Nephron (organoid): ENCODE data around the gene DNPH1.

ENCODE experiments used
- H3K27ac Mint-ChIP-seq, 3 experiments: 2 replicates each; pipeline ENCODE4 v1.8.0; 2020; ENCODE audit warnings: mixed read lengths in 3 of 3, mild to moderate bottlenecking in 2 of 3, moderate library complexity in 1 of 3
- H3K27me3 Mint-ChIP-seq: 2 replicates; pipeline ENCODE4 v1.8.0; 2021; ENCODE audit warnings: low read depth, mild to moderate bottlenecking, moderate library complexity, mixed read lengths
- H3K36me3 Mint-ChIP-seq: 2 replicates; pipeline ENCODE4 v1.8.0; 2020; ENCODE audit warnings: low read depth, mixed read lengths
- H3K4me1 Mint-ChIP-seq: 2 replicates; pipeline ENCODE4 v1.8.0; 2020; ENCODE audit warnings: mixed read lengths
- H3K4me3 Mint-ChIP-seq, 3 experiments: 2 replicates each; pipeline ENCODE4 v1.8.0; 2020; ENCODE audit warnings: mild to moderate bottlenecking in 3 of 3, mixed read lengths in 3 of 3, moderate library complexity in 2 of 3
- H3K9me3 Mint-ChIP-seq: 2 replicates; pipeline ENCODE4 v1.8.0; 2020; ENCODE audit warnings: mixed read lengths
- TF ChIP-seq, protein P1 (sequence below), 3 experiments: fragments of 200-600 bp; sonication (generic); IDR thresholded peaks; one replicate each; pipeline ENCODE4 v1.5.0; 2021; ENCODE audit warnings: antibody characterized with exemption in 3 of 3; ENCODE audit not compliant: unreplicated experiment in 3 of 3

The DNPH1 gene

DNA sequence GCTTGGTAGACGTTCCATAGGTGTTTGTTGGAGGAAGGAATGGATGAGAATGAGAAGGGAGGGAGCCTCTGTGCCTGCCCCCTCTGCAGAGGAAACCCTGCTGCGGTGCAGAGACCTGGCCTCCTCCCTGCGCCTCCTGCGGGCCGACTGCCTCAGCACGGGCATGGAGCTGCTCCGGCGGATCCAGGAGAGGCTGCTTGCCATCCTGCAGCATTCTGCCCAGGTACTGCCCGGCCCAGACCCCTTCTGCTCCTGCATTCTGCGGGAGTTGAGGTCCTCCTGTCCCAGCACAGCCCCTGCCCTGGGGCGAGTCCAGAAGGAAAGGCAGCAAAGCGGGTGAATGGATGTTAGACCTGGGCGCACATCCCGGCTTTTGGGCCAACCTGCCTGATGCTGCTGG lies 6.1 kb downstream of the DNPH1 start:
- H3K27ac Mint-ChIP-seq: no peak overlapping the region
- H3K4me3 Mint-ChIP-seq: no peak overlapping the region
- peaks cover 28% of the 10 kb centered on the region for H3K36me3 Mint-ChIP-seq

DNA sequence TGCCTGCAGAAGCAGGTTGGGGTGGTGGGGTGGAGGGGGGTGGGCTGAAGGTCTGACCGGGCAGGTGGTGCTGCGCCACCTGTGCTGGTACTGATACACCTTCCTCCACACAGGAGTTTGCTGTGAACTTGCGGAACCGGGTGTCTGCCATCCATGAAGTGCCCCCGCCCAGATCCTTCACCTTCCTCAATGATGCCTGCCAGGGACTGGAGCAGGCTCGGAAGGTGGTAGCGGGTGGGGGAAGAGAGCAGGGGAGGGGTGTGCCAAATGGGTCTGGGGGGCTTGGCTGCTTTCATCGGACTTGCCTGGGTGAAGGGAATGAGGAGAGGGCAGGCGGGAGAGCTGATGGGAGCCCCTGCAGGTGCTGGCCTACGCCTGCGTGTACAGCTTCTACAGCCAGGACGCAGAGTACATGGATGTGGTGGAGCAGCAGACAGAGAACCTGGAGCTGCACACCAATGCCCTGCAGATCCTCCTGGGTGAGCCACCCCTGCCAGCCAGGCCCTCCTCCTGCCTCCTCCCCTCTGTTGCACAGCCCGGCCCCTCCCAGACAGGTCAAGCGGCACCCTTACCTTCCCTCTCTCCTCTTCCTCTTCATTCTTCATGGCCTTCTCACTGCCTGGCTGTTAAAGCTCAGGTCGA lies 6.7 kb downstream of the DNPH1 start:
- no peaks in the 10 kb centered on the region for H3K27me3 Mint-ChIP-seq
- no peaks in the 10 kb centered on the region for H3K9me3 Mint-ChIP-seq
- H3K27ac Mint-ChIP-seq: no peak overlapping the region
- TF ChIP-seq, protein P1, sequence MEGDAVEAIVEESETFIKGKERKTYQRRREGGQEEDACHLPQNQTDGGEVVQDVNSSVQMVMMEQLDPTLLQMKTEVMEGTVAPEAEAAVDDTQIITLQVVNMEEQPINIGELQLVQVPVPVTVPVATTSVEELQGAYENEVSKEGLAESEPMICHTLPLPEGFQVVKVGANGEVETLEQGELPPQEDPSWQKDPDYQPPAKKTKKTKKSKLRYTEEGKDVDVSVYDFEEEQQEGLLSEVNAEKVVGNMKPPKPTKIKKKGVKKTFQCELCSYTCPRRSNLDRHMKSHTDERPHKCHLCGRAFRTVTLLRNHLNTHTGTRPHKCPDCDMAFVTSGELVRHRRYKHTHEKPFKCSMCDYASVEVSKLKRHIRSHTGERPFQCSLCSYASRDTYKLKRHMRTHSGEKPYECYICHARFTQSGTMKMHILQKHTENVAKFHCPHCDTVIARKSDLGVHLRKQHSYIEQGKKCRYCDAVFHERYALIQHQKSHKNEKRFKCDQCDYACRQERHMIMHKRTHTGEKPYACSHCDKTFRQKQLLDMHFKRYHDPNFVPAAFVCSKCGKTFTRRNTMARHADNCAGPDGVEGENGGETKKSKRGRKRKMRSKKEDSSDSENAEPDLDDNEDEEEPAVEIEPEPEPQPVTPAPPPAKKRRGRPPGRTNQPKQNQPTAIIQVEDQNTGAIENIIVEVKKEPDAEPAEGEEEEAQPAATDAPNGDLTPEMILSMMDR (IDR thresholded peaks at IDR 0.05; ENCODE audit: unreplicated experiment in 3 of 3): no peak
- peaks cover 4% of the 10 kb centered on the region for H3K4me1 Mint-ChIP-seq
- no peak overlapping the region for H3K4me3 Mint-ChIP-seq
- H3K36me3 Mint-ChIP-seq: peaks cover 30% of the 10 kb centered on the region

More for the DNA sequence above, 6.1 kb downstream of the DNPH1 start:
- TF ChIP-seq, protein P1 (IDR thresholded peaks at IDR 0.05; ENCODE audit: unreplicated experiment in 3 of 3): no peak
- Mint-ChIP-seq H3K27me3 (no peaks in the 10 kb centered on the region), H3K9me3 (no peaks in the 10 kb centered on the region), H3K4me1 (peaks cover 4% of the 10 kb centered on the region)

DNA sequence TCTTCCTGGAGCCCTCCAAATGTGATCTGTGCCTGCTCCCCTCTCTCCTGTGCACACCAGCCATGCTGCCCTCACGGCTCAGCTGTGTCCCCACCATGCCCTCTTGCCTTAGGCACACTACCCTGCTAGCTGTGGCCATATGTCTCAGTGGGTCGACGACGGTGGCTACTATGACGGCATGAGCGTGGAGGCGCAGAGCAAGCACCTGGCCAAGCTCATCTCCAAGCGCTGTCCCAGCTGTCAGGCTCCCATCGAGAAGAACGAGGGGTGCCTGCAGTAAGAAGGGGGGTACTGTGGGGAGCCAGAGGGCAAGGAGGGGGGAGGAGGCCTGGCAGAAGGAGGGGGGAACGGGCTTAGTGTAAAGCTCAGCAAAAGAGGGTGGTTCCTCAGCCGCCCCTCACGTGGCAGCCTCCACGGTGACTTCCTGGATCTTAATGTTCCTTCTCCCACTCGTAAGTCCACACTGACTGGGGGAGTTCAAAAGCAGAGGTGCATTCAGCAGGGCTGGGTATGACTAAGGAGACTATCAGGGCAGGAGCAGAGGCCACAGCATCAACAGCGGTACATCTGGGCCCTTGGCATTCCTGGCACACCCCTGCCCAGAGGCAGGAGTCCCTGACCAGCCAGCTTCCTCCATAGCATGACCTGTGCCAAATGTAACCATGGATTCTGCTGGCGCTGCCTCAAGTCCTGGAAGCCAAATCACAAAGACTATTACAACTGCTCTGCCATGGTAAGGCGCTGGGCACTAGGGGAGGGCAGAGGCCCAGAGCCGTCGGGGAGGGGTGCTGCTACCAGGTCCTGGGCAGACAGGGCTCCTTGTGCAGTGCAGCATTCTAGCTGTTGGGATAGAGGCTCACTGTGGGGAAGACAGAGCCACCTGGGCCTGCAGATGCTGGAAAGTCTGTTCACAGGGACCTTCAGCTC lies 8.0 kb downstream of the DNPH1 start:
- Mint-ChIP-seq H3K36me3 (peaks cover 34% of the 10 kb centered on the region), H3K4me1 (peaks cover 4% of the 10 kb centered on the region), H3K27ac (no peak overlapping the region), H3K9me3 (no peaks in the 10 kb centered on the region), H3K27me3 (no peaks in the 10 kb centered on the region), H3K4me3 (no peak overlapping the region)
- TF ChIP-seq, protein P1 (IDR thresholded peaks at IDR 0.05; ENCODE audit: unreplicated experiment in 3 of 3): no peak

DNA sequence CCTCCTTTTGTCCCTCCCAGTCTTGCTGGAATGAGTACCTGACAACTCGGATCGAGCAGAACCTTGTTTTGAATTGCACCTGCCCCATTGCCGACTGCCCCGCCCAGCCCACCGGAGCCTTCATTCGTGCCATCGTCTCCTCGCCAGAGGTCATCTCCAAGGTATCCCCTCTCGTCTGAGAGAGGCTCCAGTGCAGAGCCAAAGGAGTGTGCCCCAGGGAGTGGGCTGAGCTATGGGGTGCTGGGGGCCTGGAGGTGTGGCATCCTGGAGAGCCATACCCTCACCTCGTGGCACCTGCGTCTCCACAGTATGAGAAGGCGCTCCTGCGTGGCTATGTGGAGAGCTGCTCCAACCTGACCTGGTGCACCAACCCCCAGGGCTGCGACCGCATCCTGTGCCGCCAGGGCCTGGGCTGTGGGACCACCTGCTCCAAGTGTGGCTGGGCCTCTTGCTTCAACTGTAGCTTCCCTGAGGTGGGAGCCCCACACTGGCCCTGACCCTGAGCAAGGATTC lies 8.8 kb downstream of the DNPH1 start:
- H3K27me3 Mint-ChIP-seq: no peaks in the 10 kb centered on the region
- H3K4me3 Mint-ChIP-seq: no peak overlapping the region
- no peak overlapping the region for H3K27ac Mint-ChIP-seq
- no peaks in the 10 kb centered on the region for H3K9me3 Mint-ChIP-seq
- peaks cover 4% of the 10 kb centered on the region for H3K4me1 Mint-ChIP-seq
- TF ChIP-seq, protein P1 (IDR thresholded peaks at IDR 0.05; ENCODE audit: unreplicated experiment in 3 of 3): no peak
- H3K36me3 Mint-ChIP-seq: peaks cover 31% of the 10 kb centered on the region

DNA sequence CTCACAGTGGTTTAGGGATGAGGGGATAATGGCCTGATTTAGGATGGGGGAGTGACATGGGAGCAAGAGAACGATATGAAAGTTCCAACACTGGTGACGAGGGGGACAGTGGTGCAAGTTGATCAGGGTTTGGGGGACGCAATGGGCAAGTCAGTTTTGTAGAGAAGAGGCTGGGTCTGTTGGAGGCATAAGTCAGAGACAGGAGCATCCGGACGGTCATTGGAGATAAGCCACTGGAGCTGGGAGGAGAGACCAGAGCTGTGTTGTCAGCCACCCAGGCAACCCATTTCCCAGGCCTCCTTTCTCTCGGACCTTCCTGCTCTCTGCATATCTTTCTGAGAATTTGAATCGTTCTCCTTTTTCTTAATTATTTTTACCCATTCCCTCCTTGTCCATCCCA lies 9.5 kb downstream of the DNPH1 start:
- H3K27me3 Mint-ChIP-seq: no peaks in the 10 kb centered on the region
- peaks cover 4% of the 10 kb centered on the region for H3K4me1 Mint-ChIP-seq
- no peaks in the 10 kb centered on the region for H3K9me3 Mint-ChIP-seq
- no peak overlapping the region for H3K27ac Mint-ChIP-seq
- TF ChIP-seq, protein P1 (IDR thresholded peaks at IDR 0.05; ENCODE audit: unreplicated experiment in 3 of 3): no peak
- peaks cover 33% of the 10 kb centered on the region for H3K36me3 Mint-ChIP-seq
- no peak overlapping the region for H3K4me3 Mint-ChIP-seq
